K562 (cell line): Measurements from ENCODE around the gene EPHA4.

Experiments used
- CTCF ChIP-seq, 3 experiments: IDR thresholded peaks in 2 of 3; conservative IDR thresholded peaks in 1 of 3; 2 replicates each; pipeline ENCODE4 v1.5.1; 2011 to 2012; ENCODE audit warnings: low read length in 3 of 3, mild to moderate bottlenecking in 3 of 3, control low read depth in 2 of 3, improper control_type of control experiment in 1 of 3, inconsistent platforms in 1 of 3, low read depth in 1 of 3, mixed read lengths in 1 of 3, moderate library complexity in 1 of 3; ENCODE audit not compliant: insufficient read depth in 2 of 3
- DNMT1 ChIP-seq: fragments of 450-650 bp; IDR thresholded peaks from 2 replicates; pipeline ENCODE4 v1.6.1; 2016; ENCODE audit warnings: antibody characterized with exemption, mild to moderate bottlenecking
- FOXO4 ChIP-seq: fragments of 450-650 bp; formaldehyde crosslinking; IDR thresholded peaks from 2 replicates; pipeline ENCODE4 v1.4.0; 2020; ENCODE audit warnings: mild to moderate bottlenecking, moderate library complexity
- HDAC2 ChIP-seq: fragments of 450-650 bp; IDR thresholded peaks from 2 replicates; pipeline ENCODE4 v1.6.1; 2016; ENCODE audit warnings: mild to moderate bottlenecking
- MCM2 ChIP-seq: fragments of 450-650 bp; IDR thresholded peaks from 2 replicates; pipeline ENCODE4 v1.6.1; 2017; ENCODE audit warnings: low read depth, mild to moderate bottlenecking
- NFIX ChIP-seq: fragments of 250-450 bp; sonication (Bioruptor Pico); IDR thresholded peaks from 2 replicates; pipeline ENCODE4 v1.4.0; 2020; ENCODE audit warnings: low read depth, mild to moderate bottlenecking, moderate library complexity
- POLR2A ChIP-seq: fragments of 450-650 bp; conservative IDR thresholded peaks from 2 replicates; pipeline ENCODE4 v1.6.1; 2016
- SIN3A ChIP-seq, 2 experiments: fragments of 150-350 bp in 1 of 2; IDR thresholded peaks; 2 replicates each; pipeline ENCODE4 v1.6.1; 2011 to 2016; ENCODE audit warnings: borderline replicate concordance in 2 of 2, low read depth in 2 of 2, low read length in 2 of 2, mild to moderate bottlenecking in 2 of 2, moderate library complexity in 2 of 2; ENCODE audit not compliant: control insufficient read depth in 1 of 2
- SMC3 ChIP-seq: conservative IDR thresholded peaks from 2 replicates; pipeline ENCODE4 v1.6.1; 2011; ENCODE audit warnings: low read depth, low read length, improper control_type of control experiment; ENCODE audit not compliant: insufficient read depth
- TAF15 ChIP-seq: fragments of 200-400 bp; formaldehyde crosslinking; IDR thresholded peaks from 2 replicates; pipeline ENCODE4 v1.6.1; 2017; ENCODE audit warnings: mild to moderate bottlenecking, low read depth, low read length, moderate library complexity
- TARDBP ChIP-seq: fragments of 450-650 bp; IDR thresholded peaks from 2 replicates; pipeline ENCODE4 v1.6.1; 2016
- ZNF77 ChIP-seq: fragments of 250-450 bp; sonication (Bioruptor Pico); IDR thresholded peaks from 2 replicates; pipeline ENCODE4 v1.5.0; 2020

- TF ChIP-seq CTCF (IDR thresholded peaks at IDR 0.05 in 2 of 3, conservative IDR thresholded peaks at IDR 0.05 in 1 of 3; ENCODE audit: insufficient read depth in 2 of 3, low read depth in 1 of 3, low read length in 3 of 3): no peak
- TF ChIP-seq SIN3A (IDR thresholded peaks at IDR 0.05; ENCODE audit: borderline replicate concordance in 2 of 2, control insufficient read depth in 1 of 2, low read depth in 2 of 2, low read length in 2 of 2): no peak
- no peak for TF ChIP-seq ZNF77
- TF ChIP-seq MCM2: no peak
- TF ChIP-seq TARDBP: no peak
- TF ChIP-seq TAF15: no peak
- TF ChIP-seq POLR2A: no peak
- no peak for TF ChIP-seq SMC3
- TF ChIP-seq HDAC2: no peak
- no peak for TF ChIP-seq NFIX
- no peak for TF ChIP-seq FOXO4
- no peak for TF ChIP-seq DNMT1
Measured at GRCh38 chr2:221477714-221478484, 94.2 kb downstream of the EPHA4 start.
